K562 (cell line): Measurements from ENCODE around the gene SNX3. TPM values are rescaled to one million over a fixed set of nuclear protein-coding genes. Genes with fewer than 3 reads are reported as not detected.

Source experiments
- ATAC-seq: fragments of 200-7000 bp; cut with Tn5 transposase; 3 replicates; pipeline ENCODE4 v1.9.1; 2020; ENCODE audit warnings: moderate library complexity
- BruUV-seq: library from RNA; stranded (reverse); fragments of 400-500 nt; replicated peaks from 2 replicates; lab custom pipeline; 2021; lab: Mats Ljungman, UMichigan
- CTCF ChIA-PET: fragments of 300-600 bp; formaldehyde crosslinking; extraction: SDS; loops from one replicate; lab custom pipeline; 2021; ENCODE audit warnings: low intra/inter-chr PET ratio; lab: Yijun Ruan, JAX
- POLR2A ChIA-PET: fragments of 300-600, 350-650 bp; sonication (Branson Sonifier 250); formaldehyde crosslinking; extraction: SDS; loops from one replicate; lab custom pipeline; 2021; ENCODE audit warnings: antibody characterized with exemption, inconsistent platforms; lab: Yijun Ruan, JAX
- DNase-seq, 4 experiments: peaks; one replicate each; pipeline versions ENCODE4 v3.0.0 to v3.0.0-alpha.2; 2011 to 2018; ENCODE audit warnings: low spot score in 3 of 4, mixed read lengths in 3 of 4; ENCODE audit errors: extremely low read depth in 1 of 4
- FAIRE-seq: peaks from 2 replicates; lab custom pipeline; 2011; peaks lifted over from hg19 to GRCh38; lab: Jason Lieb, UNC
- H2AFZ ChIP-seq: 2 replicates; pipeline ENCODE4 v1.6.0; 2011; ENCODE audit warnings: low read depth, low read length, control low read depth, inconsistent platforms
- H3K27ac ChIP-seq: fragments of 200-600 bp; 3 replicates; pipeline ENCODE4 v1.8.0; 2011; ENCODE audit warnings: low read depth, mild to moderate bottlenecking, control low read depth, inconsistent platforms, low read length, moderate library complexity, mixed read lengths; ENCODE audit errors: extremely low read depth
- H3K27me3 ChIP-seq, 2 experiments: fragments of 300-600 bp in 1 of 2; 2 replicates in 1 of 2; 3 replicates in 1 of 2; pipeline versions ENCODE4 v1.6.0 to v1.8.0; 2011; ENCODE audit warnings: inconsistent platforms in 2 of 2, low read length in 2 of 2, mild to moderate bottlenecking in 1 of 2, mixed read lengths in 1 of 2, moderate library complexity in 1 of 2; ENCODE audit not compliant: control insufficient read depth in 2 of 2, insufficient read depth in 2 of 2
- H3K36me3 ChIP-seq: fragments of 300-600 bp; 3 replicates; pipeline ENCODE4 v1.8.0; 2011; ENCODE audit warnings: mild to moderate bottlenecking, low read length, inconsistent platforms; ENCODE audit not compliant: control insufficient read depth, insufficient read depth
- H3K4me1 ChIP-seq, 2 experiments: fragments of 200-600 bp in 1 of 2; replicated peaks in 1 of 2; 2 replicates in 1 of 2; 3 replicates in 1 of 2; pipeline versions ENCODE4 v1.5.1 to v1.8.0; 2011; ENCODE audit warnings: inconsistent platforms in 2 of 2, low read length in 2 of 2, mild to moderate bottlenecking in 1 of 2, mixed read lengths in 1 of 2, moderate library complexity in 1 of 2; ENCODE audit not compliant: control insufficient read depth in 2 of 2, insufficient read depth in 2 of 2
- H3K4me2 ChIP-seq: 2 replicates; pipeline ENCODE4 v1.6.1; 2011; ENCODE audit warnings: low read length, control low read depth, inconsistent platforms, mixed read lengths; ENCODE audit not compliant: insufficient read depth
- H3K4me3 ChIP-seq: fragments of 200-600 bp; sonication (generic), shearing (Covaris generic); 2 replicates; pipeline ENCODE4 v1.5.1; 2016; ENCODE audit warnings: control low read depth, inconsistent platforms
- H3K79me2 ChIP-seq: fragments of 200-600 bp; 3 replicates; pipeline ENCODE4 v1.8.0; 2011; ENCODE audit warnings: low read length, inconsistent platforms; ENCODE audit not compliant: control insufficient read depth, insufficient read depth
- H3K9ac ChIP-seq, 2 experiments: 2 replicates each; pipeline versions ENCODE4 v1.6.0 to v1.6.1; 2011; ENCODE audit warnings: low read depth in 2 of 2, low read length in 2 of 2, control low read depth in 1 of 2, inconsistent platforms in 1 of 2, mild to moderate bottlenecking in 1 of 2, mixed read lengths in 1 of 2; ENCODE audit not compliant: insufficient read depth in 1 of 2
- H3K9me1 ChIP-seq: one replicate; pipeline ENCODE4 v1.6.0; 2011; ENCODE audit warnings: inconsistent platforms, mild to moderate bottlenecking, low read length, moderate library complexity; ENCODE audit not compliant: control insufficient read depth, insufficient read depth
- H3K9me3 ChIP-seq: replicated peaks from 2 replicates; pipeline ENCODE4 v1.5.1; 2011; ENCODE audit warnings: low read depth, low read length, inconsistent platforms; ENCODE audit not compliant: control insufficient read depth, insufficient read depth
- H4K20me1 ChIP-seq: replicated peaks from 2 replicates; pipeline ENCODE4 v1.6.1; 2011; ENCODE audit warnings: low read length, inconsistent platforms, mixed read lengths; ENCODE audit not compliant: control insufficient read depth, insufficient read depth
- ARID1B ChIP-seq: fragments of 450-650 bp; IDR thresholded peaks from 2 replicates; pipeline ENCODE4 v1.6.1; 2016; ENCODE audit warnings: antibody characterized with exemption, mild to moderate bottlenecking, inconsistent platforms
- CEBPG ChIP-seq, 3 experiments: fragments of 200-800 bp in 1 of 3; sonication (Bioruptor generic) in 1 of 3; sonication (generic) in 1 of 3; formaldehyde crosslinking in 1 of 3; IDR thresholded peaks in 2 of 3; conservative IDR thresholded peaks in 1 of 3; 2 replicates each; pipeline versions ENCODE4 v1.6.1 to v1.8.0; 2016 to 2022; ENCODE audit warnings: missing compliant biosample characterization in 2 of 3, missing genetic modification characterization in 2 of 3, mild to moderate bottlenecking in 1 of 3, missing genetic modification reagents in 1 of 3
- CREM ChIP-seq: IDR thresholded peaks from 2 replicates; pipeline ENCODE4 v1.6.1; 2014; ENCODE audit warnings: antibody characterized with exemption, low read depth
- DDX20 ChIP-seq: fragments of 450-650 bp; IDR thresholded peaks from 2 replicates; pipeline ENCODE4 v1.6.1; 2016; ENCODE audit warnings: missing genetic modification characterization, low read depth, mild to moderate bottlenecking, missing compliant biosample characterization, moderate library complexity
- ESRRA ChIP-seq: fragments of 450-650 bp; IDR thresholded peaks from 2 replicates; pipeline ENCODE4 v1.6.1; 2014; ENCODE audit warnings: low read depth, mild to moderate bottlenecking, moderate library complexity, borderline replicate concordance
- HMBOX1 ChIP-seq: sonication (generic); IDR thresholded peaks from 2 replicates; pipeline ENCODE4 v1.6.1; 2016
- POLR2AphosphoS2 ChIP-seq: IDR thresholded peaks from 2 replicates; pipeline ENCODE4 v1.6.1; 2012; ENCODE audit warnings: low read length, improper control_type of control experiment
- SAFB2 ChIP-seq: fragments of 200-400 bp; formaldehyde crosslinking; IDR thresholded peaks from 2 replicates; pipeline ENCODE4 v1.6.1; 2018; ENCODE audit warnings: borderline replicate concordance, low read length, low read depth, moderate library complexity; ENCODE audit not compliant: severe bottlenecking
- SMARCB1 ChIP-seq: IDR thresholded peaks from 2 replicates; pipeline ENCODE4 v1.6.1; 2011; ENCODE audit warnings: improper control_type of control experiment, low read depth; ENCODE audit not compliant: insufficient read length
- TEAD1 ChIP-seq, 2 experiments: fragments of 450-650 bp in 1 of 2; sonication (generic) in 1 of 2; formaldehyde crosslinking; IDR thresholded peaks; 2 replicates each; pipeline versions ENCODE4 v1.4.0 to v1.8.0; 2020 to 2022; ENCODE audit warnings: mild to moderate bottlenecking in 2 of 2, missing genetic modification reagents in 1 of 2
- ZBTB43 ChIP-seq: sonication (generic); formaldehyde crosslinking; IDR thresholded peaks from 2 replicates; pipeline ENCODE4 v1.8.0; 2023; ENCODE audit warnings: mild to moderate bottlenecking, missing genetic modification reagents
- ZNF12 ChIP-seq: sonication (generic); formaldehyde crosslinking; IDR thresholded peaks from 2 replicates; pipeline ENCODE4 v1.4.0; 2020; ENCODE audit warnings: mild to moderate bottlenecking, missing genetic modification reagents
- ZNF24 ChIP-seq: fragments of 450-650 bp; IDR thresholded peaks from 2 replicates; pipeline ENCODE4 v1.6.1; 2016
- WGBS: fragments of 100-300 bp; shearing (Covaris generic); methylation state at CpG from one replicate; pipeline ENCODE4 v1.1.6; 2016; ENCODE audit warnings: low coverage, mixed read lengths; ENCODE audit not compliant: insufficient coverage; ENCODE audit errors: missing lambda C conversion rate; 5-methylcytosine and 5-hydroxymethylcytosine counted together
- in situ Hi-C: fragments of 300-500 bp; cut with MboI; formaldehyde crosslinking; loops from 4 replicates; pipeline ENCODE4 v1.15.0; 2018; ENCODE audit warnings: inconsistent platforms, mixed read lengths
- intact Hi-C: fragments of 100-400 bp; cut with micrococcal nuclease; formaldehyde crosslinking; loops from 2 replicates; pipeline ENCODE4 v1.14.2; 2022
- polyA plus RNA-seq, 8 experiments: library from polyadenylated mRNA; depleted of rRNA in 4 of 8; stranded (reverse) in 5 of 8; unstranded in 3 of 8; fragments of >200 nt; fragmentation: Nextera tagmentation in 2 of 8; fragmentation: Illumina TruSeq in 1 of 8; extraction: Ambion mirVana in 2 of 8; extraction: Trizol in 1 of 8; gene quantifications; 2 replicates each; pipeline versions ENCODE4 v1.2.1 to v1.2.3, GENCODE V29; 2011 to 2014; ENCODE audit warnings: inconsistent platforms in 1 of 8, missing spikeins in 1 of 8
- total RNA-seq, 7 experiments: library from RNA; depleted of rRNA in 6 of 7; stranded (reverse); fragments of >200 nt in 6 of 7; fragmentation: Illumina TruSeq in 2 of 7; extraction: Trizol in 2 of 7; gene quantifications; 2 replicates each; pipeline versions ENCODE4 v1.2.1 to v1.2.3, GENCODE V29; 2011 to 2021; ENCODE audit warnings: low replicate concordance in 1 of 7
- TF ChIP-seq, protein P1 (sequence below): sonication (generic); formaldehyde crosslinking; IDR thresholded peaks from 2 replicates; pipeline ENCODE4 v1.8.1; 2023; ENCODE audit warnings: mild to moderate bottlenecking, missing genetic modification reagents
- TF ChIP-seq, protein P2 (sequence below): sonication (generic); formaldehyde crosslinking; IDR thresholded peaks from 2 replicates; pipeline ENCODE4 v1.8.1; 2023; ENCODE audit warnings: mild to moderate bottlenecking, missing genetic modification reagents
- TF ChIP-seq, protein P3 (sequence below): fragments of 250-450 bp; sonication (Bioruptor Pico); IDR thresholded peaks from 2 replicates; pipeline ENCODE4 v1.8.0; 2021; ENCODE audit warnings: moderate library complexity, mild to moderate bottlenecking, inconsistent platforms

SNX3 gene
- total and polyA plus RNA-seq, 9 of the 15 experiments (the other 6 are each of a cell fraction or from before 2014, with no cell fraction given): 48.9 to 410 (median 159) TPM

- CTCF ChIA-PET: no interaction called here
- POLR2A ChIA-PET: interaction anchor here (0.9 to 1.1 kb wide), 2 partner anchors 20 to 23 kb away, joined by 3 read pairs; no protein-coding TSS in a partner anchor
- Histone ChIP-seq H3K36me3 (no peaks in the 10 kb centered on the region), H3K4me2 (no peak overlapping the region), H3K27ac (no peak overlapping the region), H3K9ac (no peak overlapping the region), H4K20me1 (0 out of 2 replicates have a peak, but pooled peaks cover 3% of the 10 kb centered on the region), H3K4me1 (peaks cover 2 to 9% of the 10 kb centered on the region in 2 experiments; a peak in 3 of 5 replicates), H3K27me3 (peaks cover 13 to 18% of the 10 kb centered on the region in 2 experiments; a peak in 4 of 5 replicates), H3K4me3 (no peak overlapping the region), H3K79me2 (no peaks in the 10 kb centered on the region), H2AFZ (no peak overlapping the region), H3K9me1 (no peaks in the 10 kb centered on the region), H3K9me3 (no peaks in the 10 kb centered on the region)
- BruUV-seq: no TSS peak
- FAIRE-seq: no peak
- ATAC-seq: peak; percentile 33; the same call in 2 of the 3 replicates
- 3% methylated on average over 8 of the region's 8 CpGs for WGBS
- peak in 1 of 4 experiments; percentile 41 for DNase-seq
- intact Hi-C loops: no loop called here
- in situ Hi-C loops: no loop called here
- TF ChIP-seq CEBPG (CRISPR knock-in tag; IDR thresholded peaks at IDR 0.05) (no peak), CEBPG (tag; conservative IDR thresholded peaks at IDR 0.05 in 1 of 2, IDR thresholded peaks at IDR 0.05 in 1 of 2) (no peak), ZBTB43 (CRISPR knock-in tag) (no peak), TEAD1 (CRISPR knock-in tag; IDR thresholded peaks at IDR 0.05) (no peak), ZNF24 (no peak), ARID1B (peak; percentile 68), HMBOX1 (no peak), ZNF12 (CRISPR knock-in tag) (no peak), ESRRA (no peak), SAFB2 (no peak), DDX20 (tag) (no peak), POLR2AphosphoS2 (no peak), CREM (no peak), SMARCB1 (no peak)
- TF ChIP-seq, protein P1, sequence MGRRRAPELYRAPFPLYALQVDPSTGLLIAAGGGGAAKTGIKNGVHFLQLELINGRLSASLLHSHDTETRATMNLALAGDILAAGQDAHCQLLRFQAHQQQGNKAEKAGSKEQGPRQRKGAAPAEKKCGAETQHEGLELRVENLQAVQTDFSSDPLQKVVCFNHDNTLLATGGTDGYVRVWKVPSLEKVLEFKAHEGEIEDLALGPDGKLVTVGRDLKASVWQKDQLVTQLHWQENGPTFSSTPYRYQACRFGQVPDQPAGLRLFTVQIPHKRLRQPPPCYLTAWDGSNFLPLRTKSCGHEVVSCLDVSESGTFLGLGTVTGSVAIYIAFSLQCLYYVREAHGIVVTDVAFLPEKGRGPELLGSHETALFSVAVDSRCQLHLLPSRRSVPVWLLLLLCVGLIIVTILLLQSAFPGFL (CRISPR knock-in tag): no peak
- TF ChIP-seq, protein P2, sequence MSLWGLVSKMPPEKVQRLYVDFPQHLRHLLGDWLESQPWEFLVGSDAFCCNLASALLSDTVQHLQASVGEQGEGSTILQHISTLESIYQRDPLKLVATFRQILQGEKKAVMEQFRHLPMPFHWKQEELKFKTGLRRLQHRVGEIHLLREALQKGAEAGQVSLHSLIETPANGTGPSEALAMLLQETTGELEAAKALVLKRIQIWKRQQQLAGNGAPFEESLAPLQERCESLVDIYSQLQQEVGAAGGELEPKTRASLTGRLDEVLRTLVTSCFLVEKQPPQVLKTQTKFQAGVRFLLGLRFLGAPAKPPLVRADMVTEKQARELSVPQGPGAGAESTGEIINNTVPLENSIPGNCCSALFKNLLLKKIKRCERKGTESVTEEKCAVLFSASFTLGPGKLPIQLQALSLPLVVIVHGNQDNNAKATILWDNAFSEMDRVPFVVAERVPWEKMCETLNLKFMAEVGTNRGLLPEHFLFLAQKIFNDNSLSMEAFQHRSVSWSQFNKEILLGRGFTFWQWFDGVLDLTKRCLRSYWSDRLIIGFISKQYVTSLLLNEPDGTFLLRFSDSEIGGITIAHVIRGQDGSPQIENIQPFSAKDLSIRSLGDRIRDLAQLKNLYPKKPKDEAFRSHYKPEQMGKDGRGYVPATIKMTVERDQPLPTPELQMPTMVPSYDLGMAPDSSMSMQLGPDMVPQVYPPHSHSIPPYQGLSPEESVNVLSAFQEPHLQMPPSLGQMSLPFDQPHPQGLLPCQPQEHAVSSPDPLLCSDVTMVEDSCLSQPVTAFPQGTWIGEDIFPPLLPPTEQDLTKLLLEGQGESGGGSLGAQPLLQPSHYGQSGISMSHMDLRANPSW (CRISPR knock-in tag): no peak
- TF ChIP-seq, protein P3, sequence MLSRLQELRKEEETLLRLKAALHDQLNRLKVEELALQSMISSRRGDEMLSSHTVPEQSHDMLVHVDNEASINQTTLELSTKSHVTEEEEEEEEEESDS (CRISPR knock-in tag): no peak
Observed at GRCh38 chr6:108194503-108194902, 66.3 kb downstream of the SNX3 start.
